SK-N-SH (cell line): ENCODE measurements around the gene TSBP1. TPM values are rescaled to one million over a fixed set of nuclear protein-coding genes. Genes with fewer than 3 reads are reported as not detected.

Experiments
- CTCF ChIA-PET: fragments of 300-600, 350-600 bp; formaldehyde crosslinking; extraction: SDS; loops from one replicate; lab custom pipeline; 2021; lab: Yijun Ruan, JAX
- POLR2A ChIA-PET: fragments of 350-600 bp; sonication (Branson Sonifier 250); formaldehyde crosslinking; extraction: SDS; loops from one replicate; lab custom pipeline; 2020; ENCODE audit warnings: antibody characterized with exemption, inconsistent platforms; lab: Yijun Ruan, JAX
- DNase-seq: peaks from one replicate; pipeline ENCODE4 v3.0.0; 2012
- H2AFZ ChIP-seq: fragments of 200-600 bp; sonication (generic); 2 replicates; pipeline ENCODE4 v1.8.1; 2016; ENCODE audit warnings: antibody characterized with exemption, mild to moderate bottlenecking, low read depth
- H3F3A ChIP-seq: fragments of 200-600 bp; sonication (generic); replicated peaks from 2 replicates; pipeline ENCODE3; 2016; ENCODE audit warnings: antibody characterized with exemption, mild to moderate bottlenecking; ENCODE audit not compliant: insufficient read depth
- H3K27ac ChIP-seq, 2 experiments: fragments of 200-500 bp in 1 of 2; fragments of 200-600 bp in 1 of 2; sonication (Bioruptor generic) in 1 of 2; sonication (generic), shearing (Covaris generic) in 1 of 2; 2 replicates each; pipeline versions ENCODE4 v1.5.1 to v1.6.1; 2014 to 2016; ENCODE audit warnings: low read depth in 2 of 2, inconsistent platforms in 1 of 2, low read length in 1 of 2, mild to moderate bottlenecking in 1 of 2, mixed read lengths in 1 of 2
- H3K27me3 ChIP-seq: fragments of 200-600 bp; sonication (generic), shearing (Covaris generic); 2 replicates; pipeline ENCODE4 v1.6.1; 2016; ENCODE audit warnings: mixed run types; ENCODE audit not compliant: insufficient read depth
- H3K36me3 ChIP-seq, 2 experiments: fragments of 200-500 bp in 1 of 2; fragments of 200-600 bp in 1 of 2; sonication (Bioruptor generic) in 1 of 2; sonication (generic) in 1 of 2; replicated peaks in 1 of 2; 2 replicates each; pipeline versions ENCODE3 to v1.5.1; 2014 to 2016; ENCODE audit warnings: low read length in 1 of 2, mild to moderate bottlenecking in 1 of 2; ENCODE audit not compliant: insufficient read depth in 2 of 2, control insufficient read depth in 1 of 2
- H3K4me1 ChIP-seq, 2 experiments: fragments of 200-500 bp in 1 of 2; fragments of 200-600 bp in 1 of 2; sonication (Bioruptor generic) in 1 of 2; sonication (generic), shearing (Covaris generic) in 1 of 2; 2 replicates each; pipeline versions ENCODE4 v1.5.1 to v1.6.1; 2014 to 2016; ENCODE audit warnings: low read depth in 1 of 2, low read length in 1 of 2, mixed run types in 1 of 2; ENCODE audit not compliant: insufficient read depth in 2 of 2, control insufficient read depth in 1 of 2
- H3K4me2 ChIP-seq: fragments of 200-600 bp; sonication (generic), shearing (Covaris generic); 2 replicates; pipeline ENCODE4 v1.6.1; 2017; ENCODE audit warnings: mixed run types
- H3K4me3 ChIP-seq, 2 experiments: fragments of 200-500 bp in 1 of 2; fragments of 200-600 bp in 1 of 2; sonication (Bioruptor generic) in 1 of 2; sonication (generic), shearing (Covaris generic) in 1 of 2; 2 replicates each; pipeline versions ENCODE4 v1.5.1 to v1.8.1; 2014 to 2016; ENCODE audit warnings: low read depth in 2 of 2, inconsistent platforms in 1 of 2, low read length in 1 of 2, mild to moderate bottlenecking in 1 of 2, mixed read lengths in 1 of 2, moderate library complexity in 1 of 2
- H3K79me2 ChIP-seq: fragments of 200-600 bp; sonication (generic); 2 replicates; pipeline ENCODE4 v1.8.1; 2017; ENCODE audit warnings: mild to moderate bottlenecking; ENCODE audit not compliant: insufficient read depth
- H3K9ac ChIP-seq: fragments of 200-600 bp; sonication (generic); 2 replicates; pipeline ENCODE4 v1.6.1; 2017; ENCODE audit warnings: mixed run types
- H3K9me2 ChIP-seq: fragments of 200-600 bp; sonication (generic); 2 replicates; pipeline ENCODE4 v1.6.1; 2017; ENCODE audit warnings: mixed run types
- H3K9me3 ChIP-seq: fragments of 200-600 bp; sonication (generic); 2 replicates; pipeline ENCODE4 v1.6.1; 2017; ENCODE audit warnings: mixed run types, mild to moderate bottlenecking, moderate library complexity
- H4K20me1 ChIP-seq: fragments of 200-600 bp; sonication (generic); 2 replicates; pipeline ENCODE4 v1.6.1; 2017; ENCODE audit warnings: mild to moderate bottlenecking, mixed run types; ENCODE audit not compliant: insufficient read depth
- CHD2 ChIP-seq: fragments of 150-350 bp; IDR thresholded peaks from 2 replicates; pipeline ENCODE4 v1.6.1; 2018; ENCODE audit warnings: low read length; ENCODE audit not compliant: partially characterized antibody
- ELF1 ChIP-seq: IDR thresholded peaks from 2 replicates; pipeline ENCODE4 v1.4.0; 2012
- GATA2 ChIP-seq: sonication (generic); formaldehyde crosslinking; IDR thresholded peaks from 2 replicates; pipeline ENCODE4 v1.5.0; 2020; ENCODE audit warnings: mild to moderate bottlenecking, missing genetic modification reagents
- MAX ChIP-seq: IDR thresholded peaks from 2 replicates; pipeline ENCODE4 v1.4.0; 2012; ENCODE audit warnings: low read depth
- MEF2A ChIP-seq: IDR thresholded peaks from 2 replicates; pipeline ENCODE4 v1.4.0; 2012; ENCODE audit warnings: low read depth, borderline replicate concordance
- NFIC ChIP-seq: IDR thresholded peaks from 2 replicates; pipeline ENCODE4 v1.4.0; 2012; ENCODE audit warnings: borderline replicate concordance
- RCOR1 ChIP-seq: fragments of 150-350 bp; IDR thresholded peaks from 2 replicates; pipeline ENCODE4 v1.6.1; 2017; ENCODE audit warnings: antibody characterized with exemption, low read length
- RXRA ChIP-seq: IDR thresholded peaks from 2 replicates; pipeline ENCODE4 v1.4.0; 2012; ENCODE audit warnings: low read depth, mild to moderate bottlenecking, borderline replicate concordance
- SIN3A ChIP-seq: IDR thresholded peaks from 2 replicates; pipeline ENCODE4 v1.6.1; 2012; ENCODE audit warnings: low read depth, mild to moderate bottlenecking, low read length, moderate library complexity, borderline replicate concordance
- USF1 ChIP-seq: IDR thresholded peaks from 2 replicates; pipeline ENCODE4 v1.4.0; 2012; ENCODE audit warnings: low read depth, borderline replicate concordance
- YY1 ChIP-seq: IDR thresholded peaks from 2 replicates; pipeline ENCODE4 v1.4.0; 2012; ENCODE audit warnings: low read depth, mild to moderate bottlenecking
- ZBTB33 ChIP-seq: IDR thresholded peaks from 2 replicates; pipeline ENCODE4 v1.4.0; 2012; ENCODE audit warnings: low read depth, borderline replicate concordance
- WGBS: methylation state at CpG from one replicate; pipeline ENCODE4 v1.1.6; 2017; ENCODE audit warnings: low lambda C conversion rate; 5-methylcytosine and 5-hydroxymethylcytosine counted together
- polyA plus RNA-seq, 3 experiments: library from polyadenylated mRNA; depleted of rRNA; stranded (reverse); fragments of >200 nt; gene quantifications; 2 replicates each; pipeline ENCODE4 v1.2.3, GENCODE V29; 2012
- TF ChIP-seq, protein P1 (sequence below): fragments of 200-600 bp; sonication (generic); IDR thresholded peaks from 2 replicates; pipeline ENCODE4 v1.6.1; 2017; ENCODE audit warnings: antibody characterized with exemption, mild to moderate bottlenecking, moderate library complexity

Gene TSBP1
- polyA plus RNA-seq, 1 of the 3 experiments (the other 2 are of a cell fraction), result not detected

DNA sequence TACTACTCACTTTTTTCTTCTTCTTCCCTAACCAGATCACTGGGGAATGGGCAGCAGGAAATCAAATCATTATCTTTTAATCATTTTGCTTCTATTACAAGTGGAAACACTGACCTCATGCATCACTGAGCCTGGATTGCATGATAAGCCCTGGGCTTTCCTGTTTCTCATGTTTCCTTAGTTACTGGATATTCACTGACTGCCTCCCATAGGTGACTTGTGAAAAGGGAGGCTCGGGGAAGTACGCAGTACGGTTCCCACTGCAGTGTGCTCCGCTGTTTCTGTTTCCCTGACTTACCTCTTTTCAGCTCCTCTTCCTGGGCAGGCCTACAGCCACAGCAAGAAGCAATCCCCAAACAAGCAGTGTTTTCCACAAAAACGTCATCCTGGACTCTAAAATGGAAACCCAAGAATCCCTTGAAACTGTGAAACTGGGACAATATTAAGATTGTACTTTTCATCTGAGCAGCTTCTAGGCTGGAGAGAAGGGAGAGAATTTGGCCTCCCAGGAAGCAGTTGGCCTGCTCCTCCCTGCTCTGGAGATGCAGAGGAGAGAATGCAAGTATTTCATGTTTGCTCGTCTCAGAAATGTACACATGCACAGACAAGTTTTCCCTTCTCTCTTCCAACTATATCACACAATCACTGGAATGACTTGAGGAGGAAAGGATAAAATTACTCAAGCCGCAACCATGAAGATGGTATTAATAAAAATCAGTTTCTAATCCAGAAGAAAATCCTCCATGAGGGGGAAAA is 22.1 kb upstream of the TSBP1 start:
- no peaks in the 10 kb centered on the region for H3K36me3 ChIP-seq
- no peaks in the 10 kb centered on the region for H3K9me2 ChIP-seq
- TF ChIP-seq RXRA, result no peak
- TF ChIP-seq ELF1, result no peak
- no peak for TF ChIP-seq SIN3A
- no peak for TF ChIP-seq NFIC
- no peak for TF ChIP-seq MEF2A
- TF ChIP-seq USF1, result no peak
- TF ChIP-seq YY1, result no peak
- no peak for TF ChIP-seq GATA2 (CRISPR knock-in tag)
- TF ChIP-seq, protein P1, sequence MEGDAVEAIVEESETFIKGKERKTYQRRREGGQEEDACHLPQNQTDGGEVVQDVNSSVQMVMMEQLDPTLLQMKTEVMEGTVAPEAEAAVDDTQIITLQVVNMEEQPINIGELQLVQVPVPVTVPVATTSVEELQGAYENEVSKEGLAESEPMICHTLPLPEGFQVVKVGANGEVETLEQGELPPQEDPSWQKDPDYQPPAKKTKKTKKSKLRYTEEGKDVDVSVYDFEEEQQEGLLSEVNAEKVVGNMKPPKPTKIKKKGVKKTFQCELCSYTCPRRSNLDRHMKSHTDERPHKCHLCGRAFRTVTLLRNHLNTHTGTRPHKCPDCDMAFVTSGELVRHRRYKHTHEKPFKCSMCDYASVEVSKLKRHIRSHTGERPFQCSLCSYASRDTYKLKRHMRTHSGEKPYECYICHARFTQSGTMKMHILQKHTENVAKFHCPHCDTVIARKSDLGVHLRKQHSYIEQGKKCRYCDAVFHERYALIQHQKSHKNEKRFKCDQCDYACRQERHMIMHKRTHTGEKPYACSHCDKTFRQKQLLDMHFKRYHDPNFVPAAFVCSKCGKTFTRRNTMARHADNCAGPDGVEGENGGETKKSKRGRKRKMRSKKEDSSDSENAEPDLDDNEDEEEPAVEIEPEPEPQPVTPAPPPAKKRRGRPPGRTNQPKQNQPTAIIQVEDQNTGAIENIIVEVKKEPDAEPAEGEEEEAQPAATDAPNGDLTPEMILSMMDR, result no peak
- TF ChIP-seq MAX, result no peak
- no peak for TF ChIP-seq RCOR1
- TF ChIP-seq CHD2, result no peak
- TF ChIP-seq ZBTB33, result no peak
- no peak overlapping the region for H3K4me3 ChIP-seq
- H3K4me1 ChIP-seq, result no peaks in the 10 kb centered on the region
- peaks cover 24% of the 10 kb centered on the region; the same call in 1 of the 2 replicates for H3K27me3 ChIP-seq
- no peaks in the 10 kb centered on the region for H4K20me1 ChIP-seq
- ChIA-PET POLR2A (no interaction called here), CTCF (interaction anchor here (1.3 kb wide), 1 partner anchor 21 kb away, joined by 3 read pairs; no protein-coding TSS in a partner anchor)
- no peak for DNase-seq
- no peak overlapping the region for H2AFZ ChIP-seq
- 6% methylated on average over 7 of the region's 7 CpGs for WGBS
- H3K9me3 ChIP-seq, result no peaks in the 10 kb centered on the region
- H3K79me2 ChIP-seq, result no peaks in the 10 kb centered on the region
- H3K27ac ChIP-seq, result no peak overlapping the region
- H3K4me2 ChIP-seq, result no peak overlapping the region
- H3K9ac ChIP-seq, result no peak overlapping the region
- no peaks in the 10 kb centered on the region for H3F3A ChIP-seq
